Mucosa of stomach (tissue), 1 donor: ENCODE measurements around the gene CCDC57.
"Not testable (repeated sequence)": the region's sequence is repeated elsewhere in the genome, so short reads cannot be mapped to it uniquely, and the experiment has no call there.

Experiments
- H3K27me3 ChIP-seq: one replicate; pipeline ENCODE4 v1.7.0; 2013; ENCODE audit warnings: mild to moderate bottlenecking, low read length; ENCODE audit not compliant: control insufficient read depth, insufficient read depth
- H3K36me3 ChIP-seq: one replicate; pipeline ENCODE4 v1.7.0; 2013; ENCODE audit warnings: low read length; ENCODE audit not compliant: control insufficient read depth, insufficient read depth
- H3K4me1 ChIP-seq: one replicate; pipeline ENCODE4 v1.7.0; 2013; ENCODE audit warnings: mild to moderate bottlenecking, low read length; ENCODE audit not compliant: control insufficient read depth, insufficient read depth
- H3K4me3 ChIP-seq: one replicate; pipeline ENCODE4 v1.7.0; 2013; ENCODE audit warnings: low read length
- H3K9ac ChIP-seq: one replicate; pipeline ENCODE4 v1.7.0; 2013; ENCODE audit warnings: mild to moderate bottlenecking, low read length, moderate library complexity
- H3K9me3 ChIP-seq: one replicate; pipeline ENCODE4 v1.7.0; 2013; ENCODE audit warnings: mild to moderate bottlenecking, low read length, moderate library complexity; ENCODE audit not compliant: control insufficient read depth
- donor health status: Pancreatic carcinoma.

Gene CCDC57

DNA sequence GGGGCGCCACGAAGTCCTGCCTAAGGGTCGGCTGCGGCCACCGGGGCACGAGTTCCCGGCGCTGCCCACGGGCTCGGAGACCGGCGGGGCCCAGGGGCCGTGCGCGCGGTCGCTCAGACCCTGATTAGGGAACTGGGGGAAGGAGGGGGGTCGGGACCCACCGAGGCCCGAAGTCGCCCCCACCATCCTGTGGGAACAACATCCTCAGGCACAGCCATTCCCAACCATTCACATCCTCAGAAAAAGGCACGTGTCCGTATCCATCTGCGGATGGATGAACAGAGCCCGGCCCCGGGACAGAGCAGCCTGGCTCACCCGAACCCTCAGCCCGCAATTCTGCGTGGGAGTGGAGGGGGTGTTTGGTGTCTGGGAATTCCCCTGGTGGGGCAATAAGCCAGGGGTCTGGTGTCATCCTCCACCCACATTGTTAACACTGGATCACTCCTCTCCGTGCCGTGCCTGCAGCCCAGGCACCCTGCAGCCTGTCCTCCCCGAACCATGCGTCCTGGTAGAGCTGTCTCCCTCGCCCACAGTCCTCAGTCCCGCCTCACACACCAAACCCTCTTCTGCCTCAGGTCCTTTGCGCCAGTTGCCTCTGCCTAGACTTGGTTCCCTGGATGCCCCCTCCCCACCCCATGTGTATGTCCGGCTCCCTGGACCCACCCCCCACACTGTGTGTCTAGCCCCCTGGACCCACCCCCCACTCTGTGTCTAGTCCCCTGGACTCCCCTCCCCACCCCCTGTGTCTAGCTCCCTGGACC, 789 bp upstream of the CCDC57 start:
- no peaks in the 10 kb centered on the region for H3K36me3 ChIP-seq
- no peaks in the 10 kb centered on the region for H3K9me3 ChIP-seq
- H3K27me3 ChIP-seq = no peaks in the 10 kb centered on the region
- peak overlapping the region; percentile 86 for H3K9ac ChIP-seq
- peak overlapping the region; percentile 46 for H3K4me3 ChIP-seq
- H3K4me1 ChIP-seq = peaks cover 36% of the 10 kb centered on the region

DNA sequence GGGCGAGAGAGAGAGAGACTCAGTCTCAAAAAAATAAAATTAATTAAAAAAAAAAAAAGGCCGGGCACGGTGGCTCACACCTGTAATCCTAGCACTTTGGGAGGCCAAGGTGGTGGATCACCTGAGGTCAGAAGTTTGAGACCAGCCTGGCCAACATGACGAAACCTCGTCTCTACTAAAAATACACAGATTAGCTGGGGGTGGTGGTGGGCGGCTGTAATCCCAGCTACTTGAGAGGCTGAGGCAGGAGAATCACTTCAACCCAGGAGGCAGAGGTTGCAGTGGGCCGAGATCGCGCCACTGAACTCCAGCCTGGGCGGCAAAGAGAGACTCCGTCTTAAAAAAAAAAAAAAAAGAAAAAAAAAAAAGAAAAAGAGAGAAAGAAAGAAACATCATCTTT, 2.0 kb downstream of the CCDC57 start:
- peaks cover 24% of the 10 kb centered on the region for H3K4me1 ChIP-seq
- not testable (repeated sequence) for H3K4me3 ChIP-seq, H3K9me3 ChIP-seq, H3K36me3 ChIP-seq, H3K27me3 ChIP-seq, H3K9ac ChIP-seq

DNA sequence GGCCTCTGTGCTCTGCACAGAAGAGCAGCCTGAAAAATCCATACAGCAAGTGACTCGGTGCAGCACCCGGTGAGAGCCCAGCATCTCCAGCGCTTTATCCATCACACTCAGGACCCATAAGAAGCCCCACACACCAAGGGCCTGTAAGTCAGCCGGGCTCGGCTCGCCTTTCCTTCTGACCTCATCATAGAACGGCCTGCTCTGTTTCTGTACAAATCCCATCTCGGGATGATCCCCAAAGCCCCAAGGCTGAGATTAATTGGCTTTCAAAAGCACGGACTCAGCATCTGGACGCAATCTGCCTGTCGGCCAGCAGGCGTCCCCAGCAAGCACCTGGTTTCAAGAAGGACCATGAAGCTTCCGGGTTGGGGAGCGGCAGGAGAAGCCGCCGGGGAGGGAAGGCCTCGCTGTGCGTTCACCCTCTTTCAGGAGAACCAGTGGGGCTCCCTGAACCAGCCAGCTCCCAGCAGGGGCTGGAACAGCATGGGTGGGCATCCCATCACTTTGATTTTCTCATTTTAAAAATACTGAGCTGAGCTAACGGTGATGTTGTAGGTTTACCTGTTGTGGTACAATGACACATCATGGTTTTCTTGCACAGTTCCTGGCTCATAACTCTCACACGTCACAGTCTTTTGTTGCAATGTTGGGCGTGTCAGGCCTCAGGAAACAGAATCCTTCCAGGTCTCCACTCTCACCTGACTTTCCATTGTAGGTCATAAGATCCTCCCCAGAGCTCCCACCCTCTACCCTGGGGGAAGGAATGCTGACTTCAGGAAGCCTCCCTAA, 6.7 kb downstream of the CCDC57 start:
- Histone ChIP-seq H3K9me3 (no peaks in the 10 kb centered on the region), H3K36me3 (no peaks in the 10 kb centered on the region), H3K4me3 (no peak overlapping the region), H3K27me3 (no peaks in the 10 kb centered on the region), H3K4me1 (peaks cover 22% of the 10 kb centered on the region), H3K9ac (peak overlapping the region; percentile 46)

DNA sequence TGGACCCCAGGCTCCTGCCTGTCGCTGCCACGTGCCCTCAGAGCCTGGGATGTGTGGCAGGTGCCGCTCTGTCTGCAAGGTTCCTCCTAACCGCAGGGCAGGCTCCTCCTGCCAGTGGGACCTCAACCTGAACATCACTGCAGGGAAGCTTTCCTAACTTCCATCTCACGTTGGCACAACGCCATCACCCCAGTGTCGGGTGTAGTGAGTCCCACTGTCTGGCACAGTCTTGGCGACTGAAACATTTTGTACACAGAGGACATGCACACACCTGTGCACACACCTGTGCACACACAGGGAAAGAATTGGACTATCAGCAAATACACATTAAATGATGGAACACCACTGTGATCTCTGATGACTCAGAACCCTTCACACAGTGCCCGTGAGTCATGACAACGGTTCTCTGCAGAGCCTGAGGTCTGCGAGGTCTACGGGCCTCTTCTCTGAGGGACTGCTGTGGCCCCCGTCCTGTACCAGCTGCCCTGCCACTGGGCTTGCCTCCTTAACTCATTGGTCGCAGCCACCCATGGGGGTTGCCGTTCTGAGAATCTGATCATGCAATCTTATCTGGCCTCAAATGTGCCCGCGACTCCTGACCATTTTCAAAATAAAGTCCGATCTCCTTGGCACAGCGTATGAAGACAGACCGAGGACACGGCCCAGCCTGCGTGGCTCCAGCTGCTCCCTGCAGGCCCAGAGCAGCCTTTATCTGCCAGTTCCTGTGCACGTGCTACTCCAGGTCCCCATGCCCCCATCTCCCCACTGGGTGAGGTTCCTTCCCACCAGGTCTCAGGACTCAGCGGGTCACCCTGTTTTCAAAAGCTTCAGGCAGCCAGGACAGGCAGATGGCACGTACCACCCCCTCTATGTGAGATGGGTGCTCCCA, 7.6 kb downstream of the CCDC57 start:
- Histone ChIP-seq H3K9ac (no peak overlapping the region), H3K36me3 (no peaks in the 10 kb centered on the region), H3K4me1 (peaks cover 22% of the 10 kb centered on the region), H3K4me3 (no peak overlapping the region), H3K27me3 (no peaks in the 10 kb centered on the region), H3K9me3 (no peaks in the 10 kb centered on the region)

DNA sequence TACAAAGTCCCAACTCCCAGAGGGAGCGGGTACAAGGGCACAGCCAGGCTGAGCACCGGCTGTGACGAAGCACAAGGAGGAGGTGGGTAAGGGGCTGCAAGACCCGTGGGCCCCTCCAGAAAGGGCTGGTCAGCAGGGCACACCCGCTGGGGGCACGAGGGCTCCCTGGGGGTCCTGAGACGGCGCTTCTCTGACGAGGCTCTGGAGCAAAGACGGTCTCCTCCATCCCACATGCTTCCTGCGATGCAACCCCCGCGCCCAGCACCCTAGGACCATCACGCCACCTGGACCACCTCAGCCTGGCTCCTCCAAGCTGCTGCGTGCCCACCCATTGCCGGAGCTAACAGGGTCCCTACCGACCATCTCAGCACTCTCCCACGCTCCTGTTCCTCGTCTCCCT, 8.7 kb downstream of the CCDC57 start:
- no peaks in the 10 kb centered on the region for H3K36me3 ChIP-seq

DNA sequence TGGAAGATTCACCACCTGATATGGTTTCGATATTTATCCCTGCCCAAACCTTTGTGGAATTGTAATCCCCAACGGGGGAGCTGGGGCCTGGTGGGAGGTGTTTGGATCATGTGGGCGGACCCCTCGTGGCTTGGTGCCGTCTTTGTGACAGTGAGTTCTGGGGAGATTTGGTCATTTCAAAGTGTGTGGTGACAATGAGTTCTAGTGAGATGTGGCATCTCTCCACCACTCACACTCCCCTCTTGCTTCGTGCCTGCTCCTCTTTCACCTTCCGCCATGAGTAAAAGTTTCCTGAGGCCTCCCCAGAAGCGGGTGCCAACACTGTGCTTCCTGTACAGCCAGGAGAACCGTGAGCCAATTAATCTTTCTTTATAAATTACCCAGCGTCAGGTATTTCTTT, 9.7 kb downstream of the CCDC57 start:
- H3K4me1 ChIP-seq = peaks cover 22% of the 10 kb centered on the region
- H3K9ac ChIP-seq = no peak overlapping the region
- H3K9me3 ChIP-seq = no peaks in the 10 kb centered on the region
- H3K36me3 ChIP-seq = no peaks in the 10 kb centered on the region
- no peak overlapping the region for H3K4me3 ChIP-seq
- no peaks in the 10 kb centered on the region for H3K27me3 ChIP-seq

More for the DNA sequence above, 8.7 kb downstream of the CCDC57 start:
- H3K4me3 ChIP-seq = no peak overlapping the region
- H3K9ac ChIP-seq = no peak overlapping the region
- H3K4me1 ChIP-seq = peaks cover 22% of the 10 kb centered on the region
- H3K27me3 ChIP-seq = no peaks in the 10 kb centered on the region
- H3K9me3 ChIP-seq = no peaks in the 10 kb centered on the region

DNA sequence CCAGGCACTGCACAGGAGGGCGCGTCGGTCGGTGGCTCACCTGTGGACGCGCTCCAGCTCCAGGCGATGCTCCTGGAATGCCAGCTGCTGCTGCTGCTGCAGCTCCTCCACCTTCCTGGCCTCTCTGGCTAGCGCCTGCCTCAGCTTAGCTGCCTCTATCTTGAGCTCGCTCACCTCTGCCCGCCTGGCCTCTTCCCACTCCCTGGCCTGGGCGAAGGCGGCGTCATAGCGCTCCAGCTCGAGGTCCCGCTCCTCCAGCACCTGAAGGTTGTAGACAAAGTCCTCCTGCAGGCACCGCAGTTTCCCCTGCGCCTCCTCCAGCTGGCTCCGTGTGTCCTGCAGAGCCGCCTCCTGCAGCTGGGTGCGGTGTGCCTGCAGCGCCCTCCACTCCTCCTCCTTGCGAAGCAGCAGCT, 11.1 kb downstream of the CCDC57 start:
- peaks cover 19% of the 10 kb centered on the region for H3K4me1 ChIP-seq
- no peak overlapping the region for H3K9ac ChIP-seq
- H3K36me3 ChIP-seq = no peaks in the 10 kb centered on the region
- no peaks in the 10 kb centered on the region for H3K27me3 ChIP-seq
- no peaks in the 10 kb centered on the region for H3K9me3 ChIP-seq
- no peak overlapping the region for H3K4me3 ChIP-seq

DNA sequence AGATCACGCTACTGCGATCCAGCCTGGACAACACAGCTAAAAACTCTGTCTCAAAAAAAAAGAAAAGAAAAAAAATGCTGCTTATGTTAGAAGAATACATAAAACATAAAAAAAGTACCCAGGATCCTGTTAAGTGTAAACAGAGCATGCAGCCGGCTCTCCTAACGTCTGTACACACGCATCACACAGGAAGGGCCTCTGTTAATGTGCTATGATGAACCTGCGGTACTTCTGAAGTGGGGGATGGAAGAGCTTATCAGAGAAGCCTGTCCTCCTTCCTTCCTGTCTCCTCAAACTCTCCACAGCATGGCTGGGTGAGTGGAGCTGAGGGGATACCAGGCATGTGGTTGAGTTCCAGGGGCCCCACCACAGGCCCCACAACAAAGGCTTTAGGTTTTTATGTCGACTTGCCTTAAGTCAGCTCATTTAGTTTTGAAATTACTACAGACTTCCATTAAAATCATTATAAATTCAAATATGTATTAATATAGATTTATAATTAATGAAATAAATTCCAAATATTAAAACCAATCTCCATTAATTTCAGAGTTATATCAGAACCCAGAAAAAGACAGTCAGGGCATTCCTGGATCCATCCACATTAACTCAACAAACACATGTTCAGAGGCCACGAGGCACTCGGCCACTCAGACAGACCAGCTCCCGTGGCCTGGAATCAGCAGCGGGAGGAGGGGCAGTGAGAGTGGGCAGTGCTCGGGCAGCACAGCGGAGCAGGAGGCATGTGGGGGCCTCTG, 11.7 kb downstream of the CCDC57 start:
- no peak overlapping the region for H3K9ac ChIP-seq
- no peaks in the 10 kb centered on the region for H3K36me3 ChIP-seq
- peaks cover 13% of the 10 kb centered on the region for H3K4me1 ChIP-seq
- H3K4me3 ChIP-seq = no peak overlapping the region
- H3K27me3 ChIP-seq = no peaks in the 10 kb centered on the region
- no peaks in the 10 kb centered on the region for H3K9me3 ChIP-seq

DNA sequence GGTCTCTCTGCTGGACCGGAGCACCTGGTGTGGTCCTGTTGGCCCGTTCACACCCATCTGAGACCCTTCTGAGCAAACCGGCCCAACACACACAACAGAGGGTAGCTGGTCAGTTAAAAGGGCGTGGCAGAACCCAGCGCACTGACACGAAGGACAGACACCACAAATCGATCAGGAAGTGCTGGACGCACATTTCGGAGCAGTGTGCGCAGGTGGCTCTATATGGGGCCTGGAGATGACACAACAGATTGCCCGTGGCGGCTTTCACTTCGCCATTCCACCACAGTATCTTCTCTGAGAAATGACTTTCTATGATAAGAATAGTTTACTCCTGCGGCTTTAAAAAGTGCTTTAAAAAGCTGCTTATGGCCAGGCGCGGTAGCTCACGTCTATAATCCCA, 12.5 kb downstream of the CCDC57 start:
- no peaks in the 10 kb centered on the region for H3K27me3 ChIP-seq
- no peaks in the 10 kb centered on the region for H3K36me3 ChIP-seq
- no peaks in the 10 kb centered on the region for H3K9me3 ChIP-seq
- H3K9ac ChIP-seq = no peak overlapping the region
- peaks cover 5% of the 10 kb centered on the region for H3K4me1 ChIP-seq
- no peak overlapping the region for H3K4me3 ChIP-seq

DNA sequence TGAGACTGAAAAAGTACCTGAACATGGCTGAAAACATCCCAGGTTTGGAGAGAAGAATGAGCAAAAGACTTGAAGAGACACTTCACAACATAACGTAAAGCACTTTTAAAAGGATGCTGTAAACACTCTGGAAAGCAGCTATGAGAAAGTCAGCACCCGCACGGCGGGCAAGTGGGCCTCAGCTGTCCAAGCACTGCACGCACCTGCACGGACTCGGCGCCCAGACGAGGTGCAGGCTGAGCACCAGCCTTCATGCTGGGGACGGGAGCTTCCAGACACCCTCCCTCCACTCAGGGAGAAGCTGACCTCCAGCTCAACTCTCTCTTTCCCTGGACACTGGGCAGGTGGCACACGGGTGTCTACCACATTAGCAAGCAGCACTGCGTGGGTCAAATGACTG, 13.1 kb downstream of the CCDC57 start:
- H3K4me1 ChIP-seq = no peaks in the 10 kb centered on the region
- no peaks in the 10 kb centered on the region for H3K9me3 ChIP-seq
- H3K27me3 ChIP-seq = no peaks in the 10 kb centered on the region
- H3K36me3 ChIP-seq = no peaks in the 10 kb centered on the region
- no peak overlapping the region for H3K4me3 ChIP-seq
- H3K9ac ChIP-seq = no peak overlapping the region

DNA sequence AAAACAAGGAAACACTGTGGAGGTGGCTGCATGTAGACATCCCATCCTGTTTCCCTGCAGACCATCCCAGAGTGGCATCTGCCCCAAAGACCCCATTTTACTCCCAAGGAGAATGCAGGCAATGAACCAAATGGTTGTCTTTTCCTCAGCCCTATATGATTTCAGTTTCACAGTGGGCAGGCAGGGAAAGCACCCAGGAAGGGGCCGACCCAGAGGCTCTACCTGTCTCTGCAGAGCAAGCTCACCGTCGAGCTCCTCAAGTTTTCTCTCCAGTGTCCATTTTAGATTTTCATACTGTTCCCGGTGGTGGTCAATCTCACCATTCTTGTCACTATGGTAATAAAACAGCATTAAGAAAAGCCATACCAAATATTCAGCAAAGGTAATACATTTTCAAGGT, 14.6 kb downstream of the CCDC57 start:
- H3K4me1 ChIP-seq = no peaks in the 10 kb centered on the region
- no peaks in the 10 kb centered on the region for H3K27me3 ChIP-seq
- H3K36me3 ChIP-seq = no peaks in the 10 kb centered on the region
- H3K9me3 ChIP-seq = no peaks in the 10 kb centered on the region
- no peak overlapping the region for H3K4me3 ChIP-seq
- no peak overlapping the region for H3K9ac ChIP-seq
